Mucosa of descending colon (tissue), 3 donors: ENCODE measurements around the gene PCNA. TPM values are rescaled to one million over a fixed set of nuclear protein-coding genes. Genes with fewer than 3 reads are reported as not detected.

Experiments used
- ATAC-seq: fragments of 200-7000 bp; cut with Tn5 transposase; one replicate; pipeline ENCODE4 v1.9.1; 2020; ENCODE audit warnings: mild to moderate bottlenecking, moderate library complexity
- DNase-seq, 3 donors: peaks; one replicate each; pipeline ENCODE4 v3.0.0-alpha.2; 2020
- H3K36me3 ChIP-seq: fragments of 200-600 bp; one replicate; pipeline ENCODE4 v1.8.0; 2021; ENCODE audit warnings: low read depth, mild to moderate bottlenecking
- H3K4me1 ChIP-seq: fragments of 200-600 bp; one replicate; pipeline ENCODE4 v1.8.0; 2021; ENCODE audit warnings: low read depth, mild to moderate bottlenecking
- H3K4me3 ChIP-seq: fragments of 200-600 bp; one replicate; pipeline ENCODE4 v1.8.0; 2021; ENCODE audit warnings: mild to moderate bottlenecking
- H3K9me3 ChIP-seq: fragments of 200-600 bp; one replicate; pipeline ENCODE4 v1.8.0; 2021; ENCODE audit warnings: mild to moderate bottlenecking
- CTCF ChIP-seq: fragments of 200-600 bp; IDR thresholded peaks from one replicate; pipeline ENCODE4 v1.8.0; 2022; ENCODE audit warnings: antibody characterized with exemption, mild to moderate bottlenecking
- intact Hi-C, 2 donors: fragments of 100-400 bp; cut with DNase I in 1 of 2; cut with micrococcal nuclease in 1 of 2; formaldehyde crosslinking; loops; one replicate each; pipeline versions ENCODE4 v1.11.0 to v1.11.1; 2022; cut with DNase I, micrococcal nuclease
- total RNA-seq, 3 donors: library from RNA; stranded (reverse); fragmentation: NEBNext Ultra II Directional in 2 of 3; extraction: Animal tissue kit (Norgen Biotek cat#: 25700) in 2 of 3; gene quantifications; one replicate each; pipeline versions ENCODE4 v1.2.1 to v1.2.4, GENCODE V29; 2021 to 2023
- donor health status: DM: no; HTN: no; CAD: no; lungs with moderate emphysema.
- donor health status: DM: no; HTN: no; CAD: no.
- donor health status: DM: no; HTN: yes; CAD: no.

The PCNA gene
- total RNA-seq, 3 donors from 2014 or later, result 43.4 to 91.1 (median 48.7) TPM

- intact Hi-C loops, result no loop called here
- no peak for ATAC-seq
- Histone ChIP-seq H3K4me3 (peak overlapping the region; percentile 68), H3K9me3 (no peaks in the 10 kb centered on the region), H3K4me1 (peaks cover 12% of the 10 kb centered on the region), H3K36me3 (no peaks in the 10 kb centered on the region)
- TF ChIP-seq CTCF, result peak; percentile 8
- DNase-seq, result no peak
These were observed 373 bp upstream of the PCNA start for GRCh38 chr20:5120185-5120476.

- Histone ChIP-seq H3K36me3 (no peaks in the 10 kb centered on the region), H3K4me1 (peaks cover 12% of the 10 kb centered on the region), H3K4me3 (peak overlapping the region; percentile 68), H3K9me3 (no peaks in the 10 kb centered on the region)
- DNase-seq (no peak), ATAC-seq (no peak)
- intact Hi-C loops, result no loop called here
- no peak for TF ChIP-seq CTCF
These were observed 669 bp downstream of the PCNA start for GRCh38 chr20:5119143-5119434.

- no peak for TF ChIP-seq CTCF
- H3K4me1 ChIP-seq, result peaks cover 12% of the 10 kb centered on the region
- intact Hi-C loops, result no loop called here
- H3K4me3 ChIP-seq, result peak overlapping the region; percentile 68
- no peaks in the 10 kb centered on the region for H3K36me3 ChIP-seq
- no peak for DNase-seq
- no peak for ATAC-seq
- H3K9me3 ChIP-seq, result no peaks in the 10 kb centered on the region
These were observed 1.3 kb downstream of the PCNA start for GRCh38 chr20:5118220-5119142.

GRCh38 chr20:5116875-5117274 lies 2.9 kb downstream of the PCNA start:
- DNase-seq (no peak), ATAC-seq (no peak)
- H3K4me1 ChIP-seq, result peaks cover 15% of the 10 kb centered on the region
- intact Hi-C loops, result no loop called here
- no peaks in the 10 kb centered on the region for H3K36me3 ChIP-seq
- no peak overlapping the region for H3K4me3 ChIP-seq
- TF ChIP-seq CTCF, result no peak
- no peaks in the 10 kb centered on the region for H3K9me3 ChIP-seq

- no peak for ATAC-seq
- Histone ChIP-seq H3K4me1 (peaks cover 19% of the 10 kb centered on the region), H3K4me3 (no peak overlapping the region), H3K9me3 (no peaks in the 10 kb centered on the region), H3K36me3 (no peaks in the 10 kb centered on the region)
- no peak for TF ChIP-seq CTCF
- no peak for DNase-seq
- intact Hi-C loops, result no loop called here
These were observed 5.4 kb downstream of the PCNA start for GRCh38 chr20:5114403-5114802.

- intact Hi-C loops, result no loop called here
- H3K4me1 ChIP-seq, result peaks cover 17% of the 10 kb centered on the region
- H3K9me3 ChIP-seq, result no peaks in the 10 kb centered on the region
- TF ChIP-seq CTCF, result no peak
- peak overlapping the region; percentile 80 for H3K4me3 ChIP-seq
- H3K36me3 ChIP-seq, result no peaks in the 10 kb centered on the region
- no peak for DNase-seq
- no peak for ATAC-seq
These were observed 6.2 kb downstream of the PCNA start for GRCh38 chr20:5113615-5113986.
